ENCODE measurements around the gene STN1. TPM values are rescaled to one million over a fixed set of nuclear protein-coding genes. Genes with fewer than 3 reads are reported as not detected.

Gene STN1, protein sequence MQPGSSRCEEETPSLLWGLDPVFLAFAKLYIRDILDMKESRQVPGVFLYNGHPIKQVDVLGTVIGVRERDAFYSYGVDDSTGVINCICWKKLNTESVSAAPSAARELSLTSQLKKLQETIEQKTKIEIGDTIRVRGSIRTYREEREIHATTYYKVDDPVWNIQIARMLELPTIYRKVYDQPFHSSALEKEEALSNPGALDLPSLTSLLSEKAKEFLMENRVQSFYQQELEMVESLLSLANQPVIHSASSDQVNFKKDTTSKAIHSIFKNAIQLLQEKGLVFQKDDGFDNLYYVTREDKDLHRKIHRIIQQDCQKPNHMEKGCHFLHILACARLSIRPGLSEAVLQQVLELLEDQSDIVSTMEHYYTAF
- total RNA-seq = 27.7 and 36.8 TPM in 2 replicates

DNA sequence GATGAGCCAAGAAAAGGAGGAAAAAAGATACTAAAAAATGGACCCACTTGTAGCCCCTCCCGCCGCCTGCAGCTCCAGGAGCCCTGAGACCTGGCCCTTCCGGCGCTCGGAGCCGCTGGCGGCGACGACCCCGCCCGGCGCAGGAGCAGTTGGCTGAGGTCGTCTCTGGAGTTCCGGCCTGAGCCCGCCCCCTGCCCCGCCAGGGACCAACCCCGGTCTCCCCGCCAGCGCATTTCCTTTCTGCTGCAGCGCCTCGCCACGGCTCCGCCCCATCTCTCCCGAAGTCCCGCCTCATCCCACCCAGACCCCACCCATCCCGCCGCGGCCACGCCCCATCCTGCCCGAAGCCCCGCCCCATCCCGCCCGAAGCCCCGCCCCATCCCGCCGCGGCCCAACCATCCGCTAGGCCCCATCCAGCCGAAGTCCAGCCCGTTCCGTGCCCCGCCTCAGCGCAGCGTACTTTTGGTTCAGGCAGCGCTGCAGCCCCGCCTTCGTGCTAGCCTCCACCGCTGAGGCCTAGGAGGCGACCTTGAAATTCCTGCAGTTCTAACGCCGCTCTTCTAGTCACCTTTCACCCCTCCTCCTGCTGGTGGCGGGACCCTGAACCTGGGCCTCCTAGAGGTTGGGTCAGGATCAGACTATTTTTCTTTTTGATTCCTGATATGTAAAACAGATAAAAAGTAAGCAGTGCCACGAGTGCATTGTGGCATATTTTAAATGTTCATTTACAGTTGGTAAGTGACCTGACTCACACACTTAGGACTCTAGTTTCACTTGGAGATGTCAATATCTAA is at the start of gene STN1:
Gene STN1 (minus strand): TSS at position 132 of the 794 bp plus-strand sequence. CDS start 590 bp downstream, outside the sequence.
- peak; percentile 83 for DNase-seq (ENCODE audit: low read depth)

DNA sequence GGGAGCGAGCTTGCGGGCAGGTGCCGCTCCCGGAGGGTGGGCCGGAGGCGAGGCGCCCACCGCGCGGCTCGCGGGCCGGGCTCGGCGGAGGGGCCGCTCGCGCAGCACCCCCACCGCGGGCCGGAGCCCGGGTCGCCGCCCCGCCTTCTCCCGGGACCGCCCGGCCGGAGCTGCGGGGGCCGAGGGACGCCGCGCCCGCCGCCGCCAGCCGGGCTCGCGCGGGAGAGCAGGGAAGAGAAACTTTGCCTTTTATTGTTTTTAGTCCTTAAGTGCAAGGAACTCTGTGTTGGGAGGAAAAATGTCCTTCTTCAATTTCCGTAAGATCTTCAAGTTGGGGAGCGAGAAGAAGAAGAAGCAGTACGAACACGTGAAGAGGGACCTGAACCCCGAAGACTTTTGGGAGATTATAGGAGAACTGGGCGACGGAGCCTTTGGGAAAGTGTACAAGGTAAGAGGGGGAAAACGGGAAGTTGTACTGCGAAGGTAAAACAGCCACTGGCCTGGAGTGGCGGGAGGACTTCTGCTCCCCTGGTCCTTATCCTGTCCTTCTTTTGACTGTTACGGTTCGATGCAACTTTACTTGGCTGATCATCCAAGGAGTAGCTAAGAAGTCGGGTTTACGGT is 49.6 kb upstream of the STN1 start:
- no peak for DNase-seq (ENCODE audit: low read depth)

DNA sequence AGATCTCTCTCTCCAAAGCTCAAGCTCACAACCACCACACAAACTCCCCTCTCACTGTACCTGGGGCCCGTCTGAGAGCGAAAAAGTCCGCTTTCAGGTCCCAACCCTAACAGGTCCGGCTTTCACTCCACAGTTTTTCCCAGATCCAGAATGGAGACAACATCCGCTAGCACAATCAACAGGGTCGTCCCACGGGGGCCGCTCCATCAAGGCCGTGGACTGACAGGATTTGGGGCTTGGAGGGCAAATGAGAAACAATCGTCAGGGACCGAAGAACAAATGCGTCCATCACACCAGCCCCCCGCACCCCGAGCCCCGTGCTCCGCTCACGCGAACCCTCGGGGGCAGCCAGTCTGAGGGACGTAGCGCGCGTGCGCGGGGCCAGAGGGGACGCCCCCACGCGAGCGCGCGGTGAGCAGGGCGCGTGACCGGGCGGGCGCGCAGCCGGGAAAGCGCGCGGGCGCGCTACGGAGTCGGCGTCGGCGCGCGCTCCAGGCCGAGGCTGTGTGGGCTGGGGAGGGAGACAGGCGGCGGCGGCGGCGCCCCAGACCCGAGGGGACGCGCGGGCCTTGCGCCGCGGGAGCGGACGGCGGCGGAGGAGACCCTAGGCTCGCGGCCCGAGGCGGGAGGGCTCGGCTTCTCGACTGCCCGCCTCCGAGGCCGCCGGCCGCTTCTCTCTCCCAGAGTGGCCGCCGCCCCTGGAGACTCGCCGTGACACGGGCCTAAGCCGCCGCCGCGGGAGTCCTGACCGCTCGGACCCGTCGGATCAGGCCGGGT is 48.9 kb upstream of the STN1 start, which contains the start of gene SLK:
Gene SLK (plus strand): TSS at position 470 of the 777 bp plus-strand sequence. CDS start 606 bp downstream, outside the sequence.
- DNase-seq (ENCODE audit: low read depth) = no peak

DNA sequence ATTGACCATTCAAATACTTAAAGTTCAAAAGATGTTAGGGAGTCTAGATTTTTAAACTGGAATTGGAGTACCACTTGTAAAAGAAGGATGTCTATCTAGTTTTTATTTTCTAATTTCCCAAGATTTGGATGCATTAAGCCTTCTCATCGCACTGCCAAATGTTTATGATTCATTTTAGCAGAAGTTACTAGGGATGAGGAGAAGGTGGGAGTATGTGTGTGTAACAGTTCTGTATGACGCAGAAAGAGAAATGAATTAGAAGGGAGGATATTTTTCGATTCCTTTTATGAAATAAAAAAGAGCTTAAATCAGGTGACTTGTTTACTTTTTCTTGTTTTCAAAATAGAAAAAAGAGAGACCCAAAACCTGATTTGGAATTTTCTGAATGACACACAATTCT is 42.1 kb upstream of the STN1 start:
- no peak for DNase-seq (ENCODE audit: low read depth)

DNA sequence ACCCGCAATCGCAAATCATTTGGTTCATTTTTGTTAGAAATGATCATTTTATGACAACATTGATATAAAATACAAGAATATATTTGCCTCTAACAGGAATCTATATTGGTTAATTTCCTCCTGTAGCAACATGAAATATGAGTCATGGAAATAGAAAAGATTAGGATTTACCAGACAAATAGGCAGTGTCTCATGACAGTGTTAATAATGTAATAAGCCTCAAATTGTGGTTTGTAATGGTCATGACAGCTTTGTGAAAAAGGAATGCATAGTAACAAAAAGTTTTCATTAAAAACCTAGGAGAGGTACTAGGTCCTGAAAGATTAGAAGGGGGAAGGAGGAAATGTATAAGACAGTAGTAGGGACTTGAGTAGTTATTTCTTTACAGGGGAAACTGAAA is 41.0 kb upstream of the STN1 start:
- no peak for DNase-seq (ENCODE audit: low read depth)

DNA sequence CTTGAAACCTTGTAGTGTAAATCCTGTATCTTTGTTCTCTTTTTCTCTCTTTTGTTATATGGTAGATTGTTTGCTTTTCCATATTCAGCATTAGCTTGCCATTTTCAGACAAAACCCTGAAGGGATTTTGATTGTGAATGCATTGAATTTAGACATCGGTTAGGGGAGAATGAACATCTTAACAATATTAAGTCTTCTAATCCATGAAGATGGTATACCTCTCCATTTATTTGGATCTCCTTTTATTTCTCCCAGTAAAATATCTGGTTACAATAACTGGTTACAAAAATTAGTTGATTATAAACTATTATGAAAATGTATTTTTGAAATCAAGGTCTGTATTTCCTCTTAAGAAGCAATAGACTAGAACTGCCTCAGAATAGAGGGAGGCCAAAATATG is 36.6 kb upstream of the STN1 start:
- no peak for DNase-seq (ENCODE audit: low read depth)

DNA sequence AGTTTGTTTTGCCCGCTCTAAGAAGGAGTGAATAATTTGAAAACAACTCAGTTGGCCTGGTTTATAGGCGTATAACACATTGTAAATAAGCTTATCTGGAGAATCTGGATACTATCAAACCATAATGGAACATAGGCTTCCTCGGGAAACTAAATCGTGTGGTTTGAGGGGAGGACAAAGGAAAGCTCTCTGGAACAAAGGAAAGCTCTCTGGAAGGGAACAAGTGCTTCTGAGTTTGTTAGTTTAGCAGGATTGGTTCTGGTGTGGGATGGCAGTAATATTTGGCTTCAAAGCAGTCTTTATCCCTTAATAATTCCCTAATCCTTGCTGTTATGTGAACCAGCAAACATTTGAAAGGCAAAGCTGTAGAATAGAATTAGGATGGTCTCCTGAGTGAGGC is 34.0 kb upstream of the STN1 start:
- DNase-seq (ENCODE audit: low read depth) = no peak

DNA sequence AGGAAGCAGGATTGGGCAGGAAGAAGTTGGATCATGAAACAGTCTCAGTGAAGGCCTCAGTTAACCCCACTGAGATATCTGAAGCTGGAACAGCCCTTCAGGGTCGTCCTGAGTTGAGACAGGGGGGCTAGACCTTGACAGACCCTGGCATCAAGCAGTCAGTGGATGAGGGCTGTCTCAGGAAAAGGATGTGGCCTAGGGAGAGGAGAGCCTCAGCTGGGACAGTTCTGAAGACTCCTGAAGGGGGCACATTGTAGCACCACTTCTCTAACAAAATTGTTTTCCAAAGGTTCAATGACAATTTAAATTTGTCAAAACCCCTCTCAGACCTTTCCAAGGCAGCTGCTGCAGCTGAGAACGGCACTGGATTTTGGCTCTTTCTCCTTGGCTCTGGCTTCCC is 33.2 kb upstream of the STN1 start:
- no peak for DNase-seq (ENCODE audit: low read depth)

DNA sequence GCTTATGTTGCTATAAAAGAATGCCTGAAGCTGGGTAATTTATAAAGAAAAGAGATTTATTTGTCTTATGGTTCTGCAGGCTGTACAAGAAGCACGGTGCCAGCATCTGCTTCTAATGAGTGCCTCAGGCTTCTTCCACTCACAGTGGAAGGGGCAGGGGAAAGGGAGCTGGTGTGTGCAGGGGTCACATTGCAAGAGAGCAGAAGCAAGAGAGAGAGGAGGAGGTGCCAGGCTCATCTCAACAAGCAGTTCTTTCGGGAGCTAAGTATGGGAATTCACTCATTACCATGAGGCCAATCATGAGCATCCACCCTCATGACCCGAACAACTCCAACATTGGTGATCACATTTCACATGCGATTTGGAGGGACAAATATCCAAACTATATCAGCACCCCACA is 31.7 kb upstream of the STN1 start:
- peak; percentile 15 for DNase-seq (ENCODE audit: low read depth)

DNA sequence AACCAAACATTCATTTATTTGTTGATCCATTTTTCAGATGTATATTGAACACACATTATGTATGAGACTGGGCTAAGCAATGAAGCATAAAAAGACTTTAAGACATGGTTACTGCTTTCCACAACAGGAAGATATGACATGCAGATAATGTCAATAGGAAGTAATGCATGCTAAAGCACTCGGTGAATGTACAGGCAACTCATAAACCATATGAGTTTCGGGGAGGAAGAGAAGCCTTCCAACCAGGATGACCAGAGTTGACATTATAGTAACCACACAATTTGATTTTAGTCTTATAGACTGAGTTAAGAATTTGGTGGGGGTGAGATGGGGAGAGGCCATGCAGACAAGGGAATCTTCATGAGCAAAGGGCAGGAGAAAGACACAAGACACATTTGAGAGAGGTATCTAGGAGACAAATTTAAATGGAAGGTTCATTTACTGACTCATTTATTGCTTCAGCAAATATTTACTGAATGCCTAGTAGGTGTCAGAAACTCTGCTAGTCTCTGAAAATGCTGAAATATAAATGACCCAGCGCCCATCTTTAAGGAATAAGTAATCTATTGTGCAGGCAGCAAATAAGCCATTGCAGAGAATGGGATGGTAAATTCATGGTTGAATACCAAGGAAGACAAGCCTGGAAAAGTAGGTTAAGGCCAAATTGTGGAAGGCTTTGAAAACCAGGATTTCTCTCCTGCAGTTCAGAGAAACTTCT is 30.0 kb upstream of the STN1 start:
- no peak for DNase-seq (ENCODE audit: low read depth)

DNA sequence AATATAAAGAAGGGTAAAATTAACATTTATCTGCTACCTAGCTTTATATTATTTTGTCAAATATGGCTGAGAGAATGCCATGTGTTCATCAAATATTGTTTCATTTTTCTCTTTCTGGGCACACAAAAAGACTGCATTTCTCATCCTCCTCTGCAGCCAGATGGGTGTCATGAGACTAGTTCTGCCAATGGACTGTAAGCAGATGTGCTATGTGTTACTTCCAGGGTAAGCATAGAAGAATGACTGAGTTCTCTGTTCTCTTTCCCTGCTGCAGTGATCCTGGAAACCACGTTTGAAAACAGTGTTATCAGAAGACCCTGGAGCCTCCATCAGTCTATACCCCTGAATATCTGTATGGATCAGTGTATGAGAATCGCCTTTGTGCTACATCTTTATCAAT is 24.9 kb upstream of the STN1 start:
- DNase-seq (ENCODE audit: low read depth) = no peak

DNA sequence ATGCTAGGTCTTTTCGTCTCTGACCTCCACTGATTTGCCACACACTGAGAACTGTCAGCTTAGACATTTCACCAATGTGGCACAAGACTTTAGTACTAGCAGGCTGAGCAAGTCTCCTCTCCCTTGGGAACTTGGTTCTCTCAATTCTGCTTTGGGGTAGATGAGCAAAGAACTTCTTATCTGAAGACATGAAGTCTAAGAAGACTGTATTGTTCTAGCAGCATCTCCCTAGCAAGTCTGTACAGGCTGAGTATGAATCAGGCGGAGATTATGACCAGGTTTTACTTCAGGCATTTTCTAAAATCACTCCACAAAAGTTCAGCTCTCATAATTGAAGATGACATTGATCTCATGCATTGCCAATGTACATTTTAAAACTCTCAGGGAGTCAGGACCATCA is 23.8 kb upstream of the STN1 start:
- no peak for DNase-seq (ENCODE audit: low read depth)

DNA sequence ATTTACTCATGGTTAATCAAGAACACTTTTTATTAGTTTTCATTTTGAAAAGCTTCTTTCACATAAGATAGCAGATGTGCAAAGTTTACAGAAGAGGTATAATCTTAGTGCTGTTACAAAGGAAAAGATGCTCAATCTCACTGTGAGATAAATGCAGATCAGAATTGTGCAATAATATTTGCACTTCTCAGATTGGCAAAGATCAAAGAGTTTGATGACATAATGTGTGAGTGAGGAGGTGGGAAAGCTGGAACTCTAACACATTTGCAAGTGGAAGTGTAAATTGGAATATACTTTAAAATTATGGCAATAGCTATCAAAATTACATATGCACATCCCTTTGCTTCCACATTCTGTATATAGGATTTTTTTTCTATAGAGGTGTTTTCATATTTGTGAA is 21.5 kb upstream of the STN1 start:
- DNase-seq (ENCODE audit: low read depth) = no peak

DNA sequence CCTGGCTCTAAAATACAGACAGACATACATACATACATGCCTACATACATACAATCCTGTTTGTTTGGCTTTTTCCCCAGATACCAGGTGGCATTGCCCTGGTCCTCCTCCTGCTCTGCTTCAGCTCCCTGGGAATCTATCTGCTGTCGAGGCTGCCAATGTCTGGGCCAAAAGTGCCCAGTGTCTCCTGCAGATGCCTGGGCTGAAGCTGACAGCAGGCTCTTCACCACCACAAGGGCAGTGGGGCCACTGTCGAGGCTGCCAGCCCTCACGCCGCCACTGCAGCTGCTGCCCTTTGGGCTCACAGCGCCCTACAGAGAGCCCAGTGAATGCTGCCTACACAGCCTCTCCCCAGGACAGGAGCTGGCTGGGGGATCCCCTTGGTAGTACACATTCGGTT is 18.0 kb upstream of the STN1 start:
- no peak for DNase-seq (ENCODE audit: low read depth)

DNA sequence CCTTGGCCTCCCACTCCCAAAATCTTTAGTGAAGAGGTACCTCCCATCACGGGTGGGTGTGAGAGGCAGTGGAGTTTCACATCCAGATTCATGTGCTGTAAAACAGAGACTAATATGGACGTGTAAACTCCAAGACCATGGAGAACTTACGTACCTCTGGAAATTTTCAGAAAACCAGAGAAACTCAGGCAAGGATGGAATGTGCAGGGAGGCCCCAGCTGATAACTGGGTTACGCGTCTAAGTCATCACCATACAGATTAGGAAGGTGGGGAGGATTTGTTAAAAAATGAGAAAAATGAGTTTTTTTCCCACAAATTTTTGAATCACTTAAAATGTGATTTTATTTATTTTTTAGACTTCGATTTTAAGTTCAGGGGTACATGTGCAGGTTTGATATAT is 16.3 kb upstream of the STN1 start:
- DNase-seq (ENCODE audit: low read depth) = no peak

DNA sequence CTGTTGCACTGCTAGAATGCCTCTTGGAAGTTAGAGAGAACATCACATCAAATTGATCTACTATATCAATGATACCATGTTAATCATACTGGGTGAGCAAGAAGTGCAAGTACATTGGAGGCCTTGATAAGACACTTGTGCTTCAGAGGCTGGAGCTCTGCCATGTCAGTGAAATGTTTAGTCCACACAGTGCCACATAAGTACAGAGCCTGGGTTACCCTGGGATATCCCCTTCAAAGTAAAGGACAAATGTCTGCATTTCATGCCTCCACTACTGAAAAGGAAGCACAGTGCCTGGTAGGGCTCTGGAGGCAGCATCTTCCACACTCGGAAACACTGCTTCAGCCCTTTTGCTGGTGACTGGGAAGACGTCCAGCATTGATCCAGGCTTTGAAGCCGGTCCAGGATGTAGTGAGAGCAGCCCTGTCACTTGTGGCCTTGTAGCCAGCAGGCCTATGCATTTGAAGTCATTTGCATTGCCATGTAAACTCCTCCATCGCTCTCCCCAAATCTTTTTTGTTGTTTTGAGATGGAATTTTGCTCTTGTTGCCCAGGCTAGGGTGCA is 15.7 kb upstream of the STN1 start:
- DNase-seq (ENCODE audit: low read depth) = no peak

DNA sequence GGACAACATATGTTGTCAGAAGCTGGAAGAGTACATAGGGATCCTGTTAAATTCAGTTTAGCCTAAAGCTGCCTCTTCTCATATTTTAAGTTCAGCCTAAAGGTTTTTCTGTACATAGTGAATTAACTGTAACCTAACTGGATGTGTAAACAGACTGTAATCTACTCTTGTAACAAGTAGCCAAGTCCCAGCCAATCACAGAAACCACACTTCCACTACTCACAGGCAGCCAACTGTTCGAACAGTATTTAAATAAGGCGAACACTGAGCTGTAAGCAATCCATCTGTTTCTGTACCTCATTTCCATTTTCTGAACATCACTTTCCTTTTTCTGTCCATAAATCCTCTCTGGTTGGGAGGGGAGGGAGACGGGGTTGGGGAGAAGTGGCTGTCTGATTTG is 15.0 kb upstream of the STN1 start:
- DNase-seq (ENCODE audit: low read depth) = no peak

DNA sequence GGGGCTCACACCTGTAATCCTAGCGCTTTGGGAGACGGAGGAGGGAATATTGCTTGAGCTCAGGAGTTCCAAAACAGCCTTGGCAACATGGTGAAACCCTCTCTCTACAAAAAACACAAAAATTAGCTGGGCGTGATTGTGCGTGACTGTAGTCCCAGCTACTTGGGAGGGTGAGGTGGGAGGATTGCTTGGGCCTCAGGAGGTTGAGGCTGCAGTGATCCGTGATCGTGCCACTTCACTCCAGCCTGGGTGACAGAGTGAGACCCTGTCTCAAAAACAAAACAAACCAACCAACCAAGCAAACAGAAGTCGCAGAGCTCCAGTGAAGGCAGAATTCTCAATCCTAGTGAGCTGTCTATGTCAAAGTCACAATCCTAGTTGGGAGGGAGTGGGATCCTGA is 14.3 kb upstream of the STN1 start:
- DNase-seq (ENCODE audit: low read depth) = no peak

DNA sequence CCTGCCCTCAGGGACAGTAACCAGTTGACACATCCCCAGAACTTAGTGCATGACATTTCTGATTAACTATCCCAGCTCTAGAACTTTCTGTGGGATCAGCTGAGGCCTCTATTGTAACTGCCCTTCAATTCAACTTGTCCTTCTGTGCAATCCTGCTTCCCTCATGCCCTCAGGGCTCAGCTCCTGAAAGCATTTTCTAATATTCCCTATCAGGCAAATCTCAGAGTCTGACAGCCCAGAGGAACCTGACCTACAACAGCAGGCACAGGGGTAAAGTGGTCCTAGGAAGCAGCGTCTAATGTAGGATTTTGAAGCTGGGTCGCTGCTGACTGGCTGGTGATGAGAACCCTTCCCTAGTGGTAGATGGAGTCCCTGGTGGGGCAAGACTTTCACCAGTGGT is 13.6 kb upstream of the STN1 start:
- DNase-seq (ENCODE audit: low read depth) = no peak

DNA sequence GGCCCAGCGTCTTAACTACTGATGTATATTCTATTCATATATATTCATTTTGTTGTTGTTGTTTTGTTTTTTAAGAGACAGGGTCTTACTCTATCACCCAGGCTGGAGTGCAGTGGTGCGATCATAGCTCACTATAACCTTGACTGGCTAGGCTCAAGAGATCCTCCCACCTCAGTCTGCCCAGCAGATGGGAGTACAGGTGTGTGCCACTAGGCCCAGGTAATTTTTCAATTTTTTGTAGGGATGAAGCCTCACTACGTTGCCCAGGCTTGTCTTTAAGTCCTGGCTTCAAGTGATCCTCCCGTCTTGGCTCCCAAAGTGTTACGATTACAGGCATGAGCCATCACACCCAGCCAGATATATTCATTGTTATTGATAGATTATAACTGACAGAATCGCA is 12.9 kb upstream of the STN1 start:
- DNase-seq (ENCODE audit: low read depth) = no peak

DNA sequence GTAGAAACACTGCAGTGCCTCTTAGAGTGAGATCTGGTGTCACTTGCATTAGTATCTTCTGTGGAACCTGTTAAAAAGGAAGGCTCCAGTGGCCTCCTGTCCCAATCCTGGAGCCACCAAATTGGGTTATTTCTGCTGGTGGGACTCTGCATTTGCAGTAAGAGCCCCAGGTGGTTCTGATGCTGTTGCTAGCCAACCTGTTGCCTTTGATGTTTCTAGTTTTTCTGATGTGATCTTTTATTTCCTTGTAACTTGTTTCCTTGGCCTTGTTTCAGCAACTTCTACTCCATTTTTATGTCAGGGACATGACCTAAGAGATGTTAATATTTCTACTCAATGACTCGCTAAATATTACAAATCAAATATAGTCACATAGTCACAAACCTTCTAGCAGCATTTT is 12.5 kb upstream of the STN1 start:
- no peak for DNase-seq (ENCODE audit: low read depth)

All from renal cortical epithelial cell (primary cell).